OCI-LY3 (cell line): ENCODE results near the gene BANK1.

ENCODE experiments used
- H2AFZ ChIP-seq: fragments of 200-600, 300-600 bp; shearing (Covaris generic); 2 replicates; pipeline ENCODE4 v1.6.0; 2014; ENCODE audit warnings: antibody characterized with exemption, low read depth, low read length
- H3K27ac ChIP-seq: fragments of 200-600, 300-600 bp; sonication (generic); 2 replicates; pipeline ENCODE4 v1.5.1; 2014; ENCODE audit warnings: mild to moderate bottlenecking, low read length, moderate library complexity, mixed read lengths
- H3K27me3 ChIP-seq: fragments of 200-600, 300-600 bp; sonication (generic); 2 replicates; pipeline ENCODE4 v1.6.1; 2014; ENCODE audit warnings: low read depth, low read length, mixed read lengths
- H3K36me3 ChIP-seq: fragments of 200-600, 300-600 bp; sonication (generic); replicated peaks from 2 replicates; pipeline ENCODE3; 2014; ENCODE audit warnings: low read depth, low read length, mixed read lengths
- H3K4me1 ChIP-seq: fragments of 300-600, 200-600 bp; sonication (generic); 2 replicates; pipeline ENCODE4 v1.6.1; 2014; ENCODE audit warnings: low read length, mixed read lengths
- H3K4me2 ChIP-seq: fragments of 200-600, 300-600 bp; sonication (generic); 2 replicates; pipeline ENCODE4 v1.6.1; 2014; ENCODE audit warnings: low read length, mixed read lengths
- H3K4me3 ChIP-seq: fragments of 300-600, 200-600 bp; sonication (generic); 2 replicates; pipeline ENCODE4 v1.5.1; 2014; ENCODE audit warnings: antibody characterized with exemption, mild to moderate bottlenecking, low read length, moderate library complexity
- H3K79me2 ChIP-seq: fragments of 300-600, 200-600 bp; shearing (Covaris generic); 2 replicates; pipeline ENCODE4 v1.6.1; 2014; ENCODE audit warnings: mild to moderate bottlenecking, low read length, mixed read lengths
- H3K9ac ChIP-seq: fragments of 300-600, 200-600 bp; shearing (Covaris generic); 2 replicates; pipeline ENCODE4 v1.6.0; 2014; ENCODE audit warnings: mild to moderate bottlenecking, low read length, moderate library complexity
- H3K9me3 ChIP-seq: fragments of 200-600, 300-600 bp; shearing (Covaris generic); 2 replicates; pipeline ENCODE4 v1.6.1; 2014; ENCODE audit warnings: low read length, mixed read lengths; ENCODE audit not compliant: insufficient read depth
- H4K20me1 ChIP-seq: fragments of 200-600, 300-600 bp; sonication (generic); 2 replicates; pipeline ENCODE4 v1.6.1; 2016; ENCODE audit warnings: low read length, mixed read lengths; ENCODE audit not compliant: insufficient read depth
- CTCF ChIP-seq: fragments of 200-600, 300-600 bp; sonication (generic); IDR thresholded peaks from 2 replicates; pipeline ENCODE4 v1.5.1; 2014; ENCODE audit warnings: antibody characterized with exemption, low read length, low read depth
- EZH2phosphoT487 ChIP-seq: fragments of 200-600 bp; shearing (Covaris generic); IDR thresholded peaks from 2 replicates; pipeline ENCODE4 v1.6.1; 2018; ENCODE audit warnings: antibody characterized with exemption, mixed run types, low read depth

Gene BANK1

GRCh38 chr4:101762025-101762424, 28.5 kb upstream of the BANK1 start:
- Histone ChIP-seq H4K20me1 (no peaks in the 10 kb centered on the region), H3K4me2 (no peak overlapping the region), H3K9me3 (no peaks in the 10 kb centered on the region), H3K27me3 (no peaks in the 10 kb centered on the region), H3K4me3 (no peak overlapping the region), H3K79me2 (no peaks in the 10 kb centered on the region), H3K27ac (no peak overlapping the region), H2AFZ (no peak overlapping the region), H3K36me3 (no peaks in the 10 kb centered on the region), H3K9ac (no peak overlapping the region), H3K4me1 (no peaks in the 10 kb centered on the region)
- TF ChIP-seq CTCF, result no peak
- no peak for TF ChIP-seq EZH2phosphoT487

- no peaks in the 10 kb centered on the region for H3K27me3 ChIP-seq
- H3K9me3 ChIP-seq, result no peaks in the 10 kb centered on the region
- H3K36me3 ChIP-seq, result no peaks in the 10 kb centered on the region
- no peak overlapping the region for H2AFZ ChIP-seq
- H3K4me1 ChIP-seq, result no peaks in the 10 kb centered on the region
- no peak overlapping the region for H3K9ac ChIP-seq
- no peak overlapping the region for H3K4me3 ChIP-seq
- no peak for TF ChIP-seq CTCF
- no peak for TF ChIP-seq EZH2phosphoT487
- H3K27ac ChIP-seq, result no peak overlapping the region
- no peaks in the 10 kb centered on the region for H3K79me2 ChIP-seq
- H3K4me2 ChIP-seq, result no peak overlapping the region
- no peaks in the 10 kb centered on the region for H4K20me1 ChIP-seq
These were observed 28.0 kb upstream of the BANK1 start for GRCh38 chr4:101762534-101762933.

- Histone ChIP-seq H3K9ac (no peak overlapping the region), H3K36me3 (no peaks in the 10 kb centered on the region), H2AFZ (no peak overlapping the region), H3K79me2 (no peaks in the 10 kb centered on the region), H3K4me3 (no peak overlapping the region), H3K4me1 (no peaks in the 10 kb centered on the region), H3K27ac (no peak overlapping the region), H3K4me2 (no peak overlapping the region), H4K20me1 (no peaks in the 10 kb centered on the region), H3K27me3 (no peaks in the 10 kb centered on the region), H3K9me3 (0 out of 2 replicates have a peak, but pooled peaks cover 3% of the 10 kb centered on the region)
- TF ChIP-seq CTCF (no peak), EZH2phosphoT487 (no peak)
These were observed 27.0 kb upstream of the BANK1 start for GRCh38 chr4:101763576-101763975.

- Histone ChIP-seq H3K79me2 (no peaks in the 10 kb centered on the region), H3K4me1 (0 out of 2 replicates have a peak, but pooled peaks cover 7% of the 10 kb centered on the region), H3K4me3 (no peak overlapping the region), H3K4me2 (no peak overlapping the region), H4K20me1 (no peaks in the 10 kb centered on the region), H3K27ac (no peak overlapping the region), H3K27me3 (no peaks in the 10 kb centered on the region), H3K9me3 (peaks cover 17% of the 10 kb centered on the region), H3K9ac (no peak overlapping the region), H2AFZ (no peak overlapping the region), H3K36me3 (peaks cover 9% of the 10 kb centered on the region)
- TF ChIP-seq CTCF (no peak), EZH2phosphoT487 (no peak)
These were observed 15.7 kb upstream of the BANK1 start for GRCh38 chr4:101774807-101775206.
